ENCODE data around the gene SYT2. TPM values are rescaled to one million over a fixed set of nuclear protein-coding genes. Genes with fewer than 3 reads are reported as not detected.
A peak's percentile ranks its signal among the peaks of the same experiment; 100 is the strongest.
"Not testable (repeated sequence)": the region's sequence is repeated elsewhere in the genome, so short reads cannot be mapped to it uniquely, and the experiment has no call there.

Gene SYT2
- total RNA-seq, 1 experiment from 2014 or later = 0.69 TPM

DNA sequence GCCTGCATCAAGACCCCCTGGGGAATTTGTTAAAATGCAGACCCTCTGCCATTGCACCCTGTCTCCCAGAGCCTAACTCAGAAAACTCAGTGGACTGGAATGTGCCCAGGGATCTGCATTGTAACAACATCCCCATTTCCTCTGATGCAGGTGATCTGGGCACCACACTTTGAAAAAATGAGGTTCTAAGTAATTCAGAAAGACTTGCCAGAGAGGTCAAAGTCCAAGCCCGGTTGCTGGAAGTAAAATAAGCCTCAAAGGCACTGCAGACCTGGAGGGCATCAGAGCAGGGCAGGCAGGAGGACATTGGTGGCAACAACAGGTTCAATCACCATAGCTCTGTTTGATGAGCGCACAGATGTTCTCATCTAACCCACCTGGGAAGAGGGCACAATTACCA, 90.7 kb downstream of the SYT2 start:
- no peak overlapping the region for H3K4me3 ChIP-seq (ENCODE audit: low read depth, low read length, poor library complexity, severe bottlenecking)
- no peak for DNase-seq (ENCODE audit: low spot score)
- no peak for TF ChIP-seq EZH2 (IDR thresholded peaks at IDR 0.05; ENCODE audit: borderline replicate concordance, low read depth, low read length, poor library complexity, severe bottlenecking)
- TF ChIP-seq, protein P1, sequence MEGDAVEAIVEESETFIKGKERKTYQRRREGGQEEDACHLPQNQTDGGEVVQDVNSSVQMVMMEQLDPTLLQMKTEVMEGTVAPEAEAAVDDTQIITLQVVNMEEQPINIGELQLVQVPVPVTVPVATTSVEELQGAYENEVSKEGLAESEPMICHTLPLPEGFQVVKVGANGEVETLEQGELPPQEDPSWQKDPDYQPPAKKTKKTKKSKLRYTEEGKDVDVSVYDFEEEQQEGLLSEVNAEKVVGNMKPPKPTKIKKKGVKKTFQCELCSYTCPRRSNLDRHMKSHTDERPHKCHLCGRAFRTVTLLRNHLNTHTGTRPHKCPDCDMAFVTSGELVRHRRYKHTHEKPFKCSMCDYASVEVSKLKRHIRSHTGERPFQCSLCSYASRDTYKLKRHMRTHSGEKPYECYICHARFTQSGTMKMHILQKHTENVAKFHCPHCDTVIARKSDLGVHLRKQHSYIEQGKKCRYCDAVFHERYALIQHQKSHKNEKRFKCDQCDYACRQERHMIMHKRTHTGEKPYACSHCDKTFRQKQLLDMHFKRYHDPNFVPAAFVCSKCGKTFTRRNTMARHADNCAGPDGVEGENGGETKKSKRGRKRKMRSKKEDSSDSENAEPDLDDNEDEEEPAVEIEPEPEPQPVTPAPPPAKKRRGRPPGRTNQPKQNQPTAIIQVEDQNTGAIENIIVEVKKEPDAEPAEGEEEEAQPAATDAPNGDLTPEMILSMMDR (conservative IDR thresholded peaks at IDR 0.05; ENCODE audit: low read depth, low read length) = no peak
- BruUV-seq (replicated peaks) = no TSS peak
- ChIA-PET CTCF (no interaction called here), POLR2A (ENCODE audit: low non-redundant PET) (no interaction called here)
- intact Hi-C loops (cut with micrococcal nuclease; ENCODE audit: unreplicated experiment) = loop anchor here (5.0 kb wide), 1 partner anchor 277 kb away; the partner anchor contains the start of gene UBE2T
- H3K27me3 ChIP-seq (replicated peaks; ENCODE audit: insufficient read depth, low read depth, low read length, poor library complexity) = no peaks in the 10 kb centered on the region
- peaks cover 47% of the 10 kb centered on the region for H3K4me1 ChIP-seq (ENCODE audit: insufficient read depth, low read length, poor library complexity, severe bottlenecking)
- no peaks in the 10 kb centered on the region for H3K9me3 ChIP-seq (ENCODE audit: low read depth, low read length, poor library complexity, severe bottlenecking)
- no peaks in the 10 kb centered on the region for H3K36me3 ChIP-seq (ENCODE audit: insufficient read depth, low read length, poor library complexity, severe bottlenecking)
- no peak overlapping the region for H3K27ac ChIP-seq (ENCODE audit: low read depth, low read length, poor library complexity, severe bottlenecking)

DNA sequence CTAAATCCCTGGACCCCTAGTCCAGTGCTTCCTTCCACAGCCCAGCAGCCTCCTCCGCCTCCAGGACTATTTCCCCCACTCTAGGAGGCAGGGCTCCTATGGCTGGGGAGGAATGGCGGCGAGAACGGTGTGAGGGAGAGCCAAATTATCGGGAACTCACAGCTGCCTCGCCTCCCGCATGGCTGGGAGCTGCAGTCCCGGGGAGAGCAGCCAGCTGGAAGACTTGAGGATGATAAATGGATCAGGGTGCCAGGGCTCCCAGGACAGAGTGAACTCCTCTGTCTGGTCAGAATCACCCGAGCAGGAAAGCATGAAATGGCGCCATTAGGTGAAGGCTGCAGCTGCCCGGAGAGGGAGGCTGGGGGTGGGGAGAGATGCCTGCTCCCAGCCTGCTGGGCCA, 91.2 kb downstream of the SYT2 start:
- H3K27ac ChIP-seq (ENCODE audit: low read depth, low read length, poor library complexity, severe bottlenecking); CTCF ChIA-PET; DNase-seq (ENCODE audit: low spot score); H3K27me3 ChIP-seq (replicated peaks; ENCODE audit: insufficient read depth, low read depth, low read length, poor library complexity); H3K36me3 ChIP-seq (ENCODE audit: insufficient read depth, low read length, poor library complexity, severe bottlenecking); H3K9me3 ChIP-seq (ENCODE audit: low read depth, low read length, poor library complexity, severe bottlenecking); POLR2A ChIA-PET (ENCODE audit: low non-redundant PET); H3K4me3 ChIP-seq (ENCODE audit: low read depth, low read length, poor library complexity, severe bottlenecking); BruUV-seq (replicated peaks): not testable (repeated sequence)
- intact Hi-C loops (cut with micrococcal nuclease; ENCODE audit: unreplicated experiment) = loop anchor here (5.0 kb wide), 1 partner anchor 277 kb away; the partner anchor contains the start of gene UBE2T
- peaks cover 49% of the 10 kb centered on the region for H3K4me1 ChIP-seq (ENCODE audit: insufficient read depth, low read length, poor library complexity, severe bottlenecking)

DNA sequence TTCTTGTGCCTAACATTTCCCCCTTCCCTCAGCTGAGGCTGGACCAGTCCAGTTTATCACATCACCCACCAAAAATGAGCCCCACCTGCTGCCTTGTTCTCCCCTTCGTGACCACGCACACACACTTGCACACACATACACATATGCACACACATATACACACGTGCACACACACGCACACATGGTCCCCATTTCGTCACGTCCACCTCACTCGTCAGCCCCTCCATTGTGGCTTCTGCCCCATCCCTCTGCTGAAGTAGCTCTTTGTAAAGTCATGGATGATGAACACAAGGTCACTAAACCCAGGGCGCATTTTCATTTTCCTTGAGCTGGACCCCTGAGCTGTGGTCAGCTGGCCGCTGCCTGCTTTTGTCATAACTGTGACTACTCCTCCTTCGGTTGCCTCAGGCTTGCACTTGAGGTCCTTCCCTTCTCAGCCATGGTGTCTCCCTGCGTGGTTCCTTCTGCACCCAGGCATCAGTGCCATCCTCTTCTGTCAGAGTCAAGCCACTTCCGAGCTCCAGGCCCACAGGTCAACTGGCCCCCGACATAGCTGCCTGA, 93.8 kb downstream of the SYT2 start:
- H3K4me3 ChIP-seq (ENCODE audit: low read depth, low read length, poor library complexity, severe bottlenecking) = no peak overlapping the region
- POLR2A ChIA-PET (ENCODE audit: low non-redundant PET) = no interaction called here
- intact Hi-C loops (cut with micrococcal nuclease; ENCODE audit: unreplicated experiment) = loop anchor here (5.0 kb wide), 1 partner anchor 274 kb away; the partner anchor contains the start of gene UBE2T
- BruUV-seq (replicated peaks) = no TSS peak
- H3K9me3 ChIP-seq (ENCODE audit: low read depth, low read length, poor library complexity, severe bottlenecking) = no peaks in the 10 kb centered on the region
- peak overlapping the region; percentile 81 for H3K27ac ChIP-seq (ENCODE audit: low read depth, low read length, poor library complexity, severe bottlenecking)
- H3K4me1 ChIP-seq (ENCODE audit: insufficient read depth, low read length, poor library complexity, severe bottlenecking) = peaks cover 40% of the 10 kb centered on the region
- no peak for DNase-seq (ENCODE audit: low spot score)
- H3K27me3 ChIP-seq (replicated peaks; ENCODE audit: insufficient read depth, low read depth, low read length, poor library complexity) = no peaks in the 10 kb centered on the region
- TF ChIP-seq EZH2 (IDR thresholded peaks at IDR 0.05; ENCODE audit: borderline replicate concordance, low read depth, low read length, poor library complexity, severe bottlenecking) = no peak
- TF ChIP-seq, protein P1 (conservative IDR thresholded peaks at IDR 0.05; ENCODE audit: low read depth, low read length) = no peak
- CTCF ChIA-PET = no interaction called here
- no peaks in the 10 kb centered on the region for H3K36me3 ChIP-seq (ENCODE audit: insufficient read depth, low read length, poor library complexity, severe bottlenecking)

Data from A673 (cell line).